GM12878 (cell line): ENCODE measurements around the gene RRP15. TPM values are rescaled to one million over a fixed set of nuclear protein-coding genes. Genes with fewer than 3 reads are reported as not detected.

ENCODE experiments used
- ATAC-seq: fragments of 200-7000 bp; cut with Tn5 transposase; 3 replicates; pipeline ENCODE4 v1.9.1; 2020; ENCODE audit warnings: mild to moderate bottlenecking, moderate library complexity
- BruUV-seq: library from RNA; stranded (reverse); fragments of 400-500 nt; replicated peaks from 2 replicates; lab custom pipeline; 2021; lab: Mats Ljungman, UMichigan
- CTCF ChIA-PET: fragments of 300-600 bp; sonication (Branson Sonifier 250); formaldehyde crosslinking; extraction: SDS; loops from one replicate; lab custom pipeline; 2021; ENCODE audit warnings: inconsistent platforms; lab: Yijun Ruan, JAX
- POLR2A ChIA-PET: fragments of 350-600 bp; formaldehyde crosslinking; extraction: SDS; loops from one replicate; lab custom pipeline; 2021; ENCODE audit warnings: inconsistent platforms; lab: Charles Lee
- RAD21 ChIA-PET: fragments of 300-600 bp; sonication (Branson Sonifier 250); formaldehyde crosslinking; loops from one replicate; lab custom pipeline; 2023; ENCODE audit warnings: antibody characterized with exemption; ENCODE audit not compliant: unreplicated experiment; lab: Charles Lee
- SMC1A ChIA-PET: fragments of 300-600 bp; sonication (Branson Sonifier 250); formaldehyde crosslinking; loops from one replicate; lab custom pipeline; 2023; ENCODE audit not compliant: unreplicated experiment, uncharacterized antibody; lab: Charles Lee
- DNase-seq: peaks from one replicate; pipeline ENCODE4 v3.0.0-alpha.2; 2011; ENCODE audit warnings: low read depth, low spot score
- FAIRE-seq: peaks from 3 replicates; lab custom pipeline; 2011; peaks lifted over from hg19 to GRCh38; lab: Jason Lieb, UNC
- H2AFZ ChIP-seq: 2 replicates; pipeline ENCODE4 v1.6.0; 2011; ENCODE audit warnings: low read depth, low read length, control low read depth; ENCODE audit not compliant: control insufficient read depth
- H3K27ac ChIP-seq: 2 replicates; pipeline ENCODE4 v1.5.1; 2011; ENCODE audit warnings: control low read depth; ENCODE audit not compliant: control insufficient read depth, insufficient read depth
- H3K27me3 ChIP-seq, 2 experiments: replicated peaks in 1 of 2; 2 replicates each; pipeline versions ENCODE4 v1.6.0 to v1.6.1; 2011; ENCODE audit warnings: low read length in 1 of 2; ENCODE audit not compliant: control insufficient read depth in 2 of 2, insufficient read depth in 2 of 2
- H3K36me3 ChIP-seq, 2 experiments: 2 replicates each; pipeline ENCODE4 v1.5.1; 2011; ENCODE audit warnings: low read length in 1 of 2; ENCODE audit not compliant: control insufficient read depth in 2 of 2, insufficient read depth in 2 of 2
- H3K4me1 ChIP-seq: 2 replicates; pipeline ENCODE4 v1.6.1; 2011; ENCODE audit warnings: mild to moderate bottlenecking, low read length, moderate library complexity, mixed read lengths; ENCODE audit not compliant: control insufficient read depth, insufficient read depth
- H3K4me2 ChIP-seq: 2 replicates; pipeline ENCODE4 v1.6.0; 2011; ENCODE audit warnings: control low read depth; ENCODE audit not compliant: control insufficient read depth, insufficient read depth
- H3K4me3 ChIP-seq: fragments of 200-600 bp; sonication (generic); 2 replicates; pipeline ENCODE4 v1.5.1; 2016
- H3K79me2 ChIP-seq: 2 replicates; pipeline ENCODE4 v1.6.0; 2011; ENCODE audit warnings: low read length; ENCODE audit not compliant: control insufficient read depth, insufficient read depth
- H3K9ac ChIP-seq: 2 replicates; pipeline ENCODE4 v1.8.0; 2011; ENCODE audit warnings: low read length, control low read depth, mixed read lengths; ENCODE audit not compliant: control insufficient read depth, insufficient read depth
- H3K9me3 ChIP-seq: replicated peaks from 3 replicates; pipeline ENCODE4 v1.5.1; 2011; ENCODE audit warnings: mild to moderate bottlenecking, low read length; ENCODE audit not compliant: control insufficient read depth, insufficient read depth
- H4K20me1 ChIP-seq: 2 replicates; pipeline ENCODE4 v1.6.0; 2011; ENCODE audit not compliant: control insufficient read depth, insufficient read depth
- ATF7 ChIP-seq: fragments of 450-650 bp; IDR thresholded peaks from 2 replicates; pipeline ENCODE4 v1.6.1; 2016; ENCODE audit warnings: low read depth, mild to moderate bottlenecking
- PML ChIP-seq: IDR thresholded peaks from 2 replicates; pipeline ENCODE4 v1.6.1; 2012; ENCODE audit warnings: low read length, inconsistent platforms
- ZNF217 ChIP-seq: fragments of 450-650 bp; IDR thresholded peaks from 2 replicates; pipeline ENCODE4 v1.6.1; 2017; ENCODE audit warnings: antibody characterized with exemption, mild to moderate bottlenecking
- ZZZ3 ChIP-seq: IDR thresholded peaks from 2 replicates; pipeline ENCODE4 v1.6.1; 2011; ENCODE audit warnings: low read depth; ENCODE audit not compliant: control insufficient read depth, insufficient read length
- WGBS: methylation state at CpG from one replicate; pipeline ENCODE4 v1.1.6; 2016; ENCODE audit warnings: low lambda C conversion rate; ENCODE audit not compliant: insufficient replicate concordance, insufficient coverage; ENCODE audit errors: missing lambda C conversion rate; 5-methylcytosine and 5-hydroxymethylcytosine counted together
- in situ Hi-C: fragments of 300-500 bp; cut with MboI; formaldehyde crosslinking; loops from 9 replicates; pipeline ENCODE4 v1.14.3; 2018; ENCODE audit warnings: mixed read lengths
- intact Hi-C: fragments of 100-400 bp; cut with micrococcal nuclease; formaldehyde crosslinking; loops from one replicate; pipeline ENCODE4 v1.14.2; 2022; ENCODE audit not compliant: unreplicated experiment
- polyA plus RNA-seq, 11 experiments: library from polyadenylated mRNA; depleted of rRNA in 4 of 11; unstranded in 6 of 11; stranded (reverse) in 5 of 11; fragments of >200 nt; fragmentation: Nextera tagmentation in 4 of 11; fragmentation: Illumina TruSeq in 1 of 11; extraction: Ambion mirVana in 4 of 11; extraction: Trizol in 1 of 11; gene quantifications; 1 replicate in 1 of 11; 2 replicates in 10 of 11; pipeline versions ENCODE4 v1.2.1 to v1.2.3, GENCODE V29; 2011 to 2016; ENCODE audit warnings: inconsistent platforms in 2 of 11, missing spikeins in 2 of 11, low read depth in 1 of 11
- total RNA-seq, 4 experiments: library from RNA; depleted of rRNA in 3 of 4; stranded (reverse); fragments of >200 nt in 3 of 4; fragmentation: Illumina TruSeq in 1 of 4; extraction: Trizol in 1 of 4; gene quantifications; 2 replicates each; pipeline versions ENCODE4 v1.2.1 to v1.2.3, GENCODE V29; 2013 to 2021

Gene RRP15
- total and polyA plus RNA-seq, 10 of the 15 experiments (the other 5 are each of a cell fraction or from before 2014, with no cell fraction given) = 5.6 to 37.8 (median 19.1) TPM

DNA sequence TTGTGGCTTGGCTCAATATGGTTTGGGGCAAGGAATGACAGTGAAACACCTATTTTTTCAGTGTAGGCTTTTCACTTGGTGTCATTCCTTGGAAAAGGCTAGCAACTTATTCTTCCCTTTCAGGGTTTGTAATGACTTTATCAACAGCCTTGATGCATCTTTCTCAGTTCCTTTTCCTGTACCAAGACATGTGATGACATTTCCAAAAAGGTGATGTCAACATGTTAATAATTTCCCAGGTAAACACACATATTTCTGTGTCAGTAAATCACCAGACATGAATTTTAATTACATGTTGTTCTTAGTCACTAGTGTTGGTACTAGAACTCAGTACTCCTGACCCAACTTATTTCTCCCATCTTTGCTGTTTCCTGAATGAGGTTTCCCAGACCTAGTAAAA is 37.8 kb upstream of the RRP15 start:
- H4K20me1 ChIP-seq = no peaks in the 10 kb centered on the region
- no peak overlapping the region for H3K4me2 ChIP-seq
- no peaks in the 10 kb centered on the region for H3K79me2 ChIP-seq
- in situ Hi-C loops = no loop called here
- BruUV-seq = no TSS peak
- ChIA-PET SMC1A (interaction anchor here (0.6 kb wide), 1 partner anchor 11 kb away, joined by 3 read pairs; no protein-coding TSS in a partner anchor), RAD21 (no interaction called here), CTCF (interaction anchor here (0.6 to 1.4 kb wide), 2 partner anchors 10 to 74 kb away, joined by 3 to 4 read pairs; no protein-coding TSS in a partner anchor), POLR2A (no interaction called here)
- H3K4me1 ChIP-seq = no peaks in the 10 kb centered on the region
- TF ChIP-seq PML (no peak), ATF7 (peak; percentile 56; the same call in 1 of the 2 replicates)
- no peak overlapping the region for H3K9ac ChIP-seq
- no peak overlapping the region for H2AFZ ChIP-seq
- H3K27ac ChIP-seq = no peak overlapping the region
- H3K9me3 ChIP-seq = no peaks in the 10 kb centered on the region
- no peaks in the 10 kb centered on the region for H3K27me3 ChIP-seq
- FAIRE-seq (no peak), DNase-seq (no peak), ATAC-seq (peak; percentile 30; the same call in 2 of the 3 replicates)
- no peaks in the 10 kb centered on the region for H3K36me3 ChIP-seq
- H3K4me3 ChIP-seq = no peak overlapping the region
- intact Hi-C loops = no loop called here

DNA sequence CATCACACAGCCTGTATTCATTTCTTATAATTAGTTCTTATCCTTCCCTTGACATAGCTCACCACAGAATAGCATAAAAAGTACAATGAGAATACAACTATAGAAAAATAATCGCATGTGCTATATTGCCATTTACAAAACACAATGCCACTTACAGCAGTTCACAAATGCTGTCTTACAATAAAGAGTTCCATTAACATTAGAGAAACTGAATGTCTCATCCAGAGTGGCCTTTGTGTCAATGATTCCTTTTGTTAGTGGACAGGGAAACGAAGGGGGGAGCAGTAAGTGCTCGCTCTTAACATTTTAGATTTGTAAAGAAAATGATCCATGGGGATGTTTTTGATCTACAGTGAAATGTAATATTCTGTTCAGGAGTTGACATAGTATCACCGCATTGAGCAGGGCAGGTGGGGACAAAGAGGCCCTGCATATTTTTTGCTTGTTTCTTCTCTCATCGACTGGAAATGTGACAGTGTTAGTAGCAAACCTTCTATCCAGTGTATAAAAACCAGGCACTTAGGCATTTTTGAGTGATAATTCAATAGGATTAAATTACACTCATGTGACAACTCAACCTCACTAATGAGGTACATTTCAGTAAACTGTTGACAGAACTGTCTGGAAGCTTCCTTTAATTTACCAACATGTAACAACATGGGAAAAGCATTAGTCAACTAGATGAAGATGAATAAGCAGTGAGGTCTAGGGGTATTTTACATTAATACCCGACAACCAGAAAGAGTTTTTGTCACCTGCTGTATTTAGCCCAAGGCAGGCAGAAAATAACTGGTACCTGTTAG is 35.6 kb upstream of the RRP15 start:
- POLR2A ChIA-PET = no interaction called here
- no TSS peak for BruUV-seq

More for the DNA sequence above, 35.6 kb upstream of the RRP15 start:
- intact Hi-C loops = loop anchor here (10.0 kb wide), 1 partner anchor 265 kb away; no protein-coding TSS in a partner anchor
- Histone ChIP-seq H3K27me3 (no peaks in the 10 kb centered on the region), H3K4me2 (no peak overlapping the region), H3K4me3 (no peak overlapping the region), H3K4me1 (no peaks in the 10 kb centered on the region), H4K20me1 (no peaks in the 10 kb centered on the region), H3K79me2 (no peaks in the 10 kb centered on the region), H3K27ac (no peak overlapping the region), H2AFZ (no peak overlapping the region), H3K9ac (no peak overlapping the region), H3K36me3 (no peaks in the 10 kb centered on the region), H3K9me3 (no peaks in the 10 kb centered on the region)
- CTCF ChIA-PET = no interaction called here
- FAIRE-seq (no peak), ATAC-seq (no peak), DNase-seq (no peak)
- in situ Hi-C loops = no loop called here
- RAD21 ChIA-PET = no interaction called here
- TF ChIP-seq ZZZ3 (no peak), ZNF217 (no peak)
- SMC1A ChIA-PET = interaction anchor here (0.8 kb wide), 1 partner anchor 8 kb away, joined by 3 read pairs; no protein-coding TSS in a partner anchor
- 40% methylated on average over 6 of the region's 6 CpGs for WGBS
